Mesendoderm (in vitro differentiated cells): ENCODE data around the gene FBXL20.

Source experiments
- DNase-seq: peaks from one replicate; pipeline ENCODE4 v3.0.0; 2013
- H2AK5ac ChIP-seq: 2 replicates; pipeline ENCODE4 v1.6.1; 2013; ENCODE audit warnings: low read length, inconsistent platforms
- H2BK120ac ChIP-seq: 2 replicates; pipeline ENCODE4 v1.6.1; 2013; ENCODE audit warnings: low read depth, mild to moderate bottlenecking, low read length, moderate library complexity, mixed read lengths
- H2BK15ac ChIP-seq: replicated peaks from 2 replicates; pipeline ENCODE4 v1.6.1; 2013; ENCODE audit warnings: low read depth, mild to moderate bottlenecking, moderate library complexity
- H2BK5ac ChIP-seq: 2 replicates; pipeline ENCODE4 v1.6.1; 2013; ENCODE audit warnings: low read length, inconsistent platforms
- H3K18ac ChIP-seq: 2 replicates; pipeline ENCODE4 v1.6.1; 2013; ENCODE audit warnings: mild to moderate bottlenecking, low read length, mixed read lengths
- H3K23ac ChIP-seq: one replicate; pipeline ENCODE4 v1.6.1; 2013; ENCODE audit warnings: low read length
- H3K27ac ChIP-seq: 2 replicates; pipeline ENCODE4 v1.5.1; 2013; ENCODE audit warnings: low read depth, mild to moderate bottlenecking, inconsistent platforms, low read length, moderate library complexity
- H3K27me3 ChIP-seq: 2 replicates; pipeline ENCODE4 v1.6.1; 2013; ENCODE audit warnings: low read length, control low read depth, mild to moderate bottlenecking, inconsistent platforms; ENCODE audit not compliant: insufficient read depth, poor library complexity
- H3K36me3 ChIP-seq: 2 replicates; pipeline ENCODE4 v1.6.1; 2013; ENCODE audit warnings: low read length, inconsistent platforms; ENCODE audit not compliant: control insufficient read depth, insufficient read depth
- H3K4ac ChIP-seq: one replicate; pipeline ENCODE4 v1.6.1; 2013; ENCODE audit warnings: low read depth, mild to moderate bottlenecking, low read length, moderate library complexity
- H3K4me1 ChIP-seq: 2 replicates; pipeline ENCODE4 v1.6.1; 2013; ENCODE audit warnings: low read depth, low read length, inconsistent platforms; ENCODE audit not compliant: control insufficient read depth
- H3K4me2 ChIP-seq: 2 replicates; pipeline ENCODE4 v1.6.1; 2013; ENCODE audit warnings: low read length
- H3K4me3 ChIP-seq: 2 replicates; pipeline ENCODE4 v1.5.1; 2013; ENCODE audit warnings: mild to moderate bottlenecking, low read length
- H3K56ac ChIP-seq: one replicate; pipeline ENCODE4 v1.6.1; 2013; ENCODE audit warnings: low read length
- H3K79me1 ChIP-seq: 2 replicates; pipeline ENCODE4 v1.6.1; 2013; ENCODE audit warnings: low read length, inconsistent platforms
- H3K79me2 ChIP-seq: 2 replicates; pipeline ENCODE4 v1.6.1; 2013; ENCODE audit warnings: mild to moderate bottlenecking, low read length; ENCODE audit not compliant: control insufficient read depth, insufficient read depth
- H3K9ac ChIP-seq: 2 replicates; pipeline ENCODE4 v1.6.1; 2013; ENCODE audit warnings: low read length, inconsistent platforms
- H4K5ac ChIP-seq: one replicate; pipeline ENCODE4 v1.6.1; 2013; ENCODE audit warnings: low read length
- H4K8ac ChIP-seq: one replicate; pipeline ENCODE4 v1.6.1; 2013; ENCODE audit warnings: low read depth, mild to moderate bottlenecking, control low read depth, low read length, moderate library complexity
- WGBS: extraction: QIAGEN DNeasy Blood & Tissue Kit; methylation state at CpG from one replicate; pipeline ENCODE4 v1.1.7; 2013; ENCODE audit warnings: low lambda C conversion rate, missing lambda C conversion rate; ENCODE audit not compliant: insufficient coverage; ENCODE audit errors: extremely low coverage; 5-methylcytosine and 5-hydroxymethylcytosine counted together

Gene FBXL20

GRCh38 chr17:39359994-39360393 is 41.4 kb downstream of the FBXL20 start:
- no peak overlapping the region for H3K4ac ChIP-seq
- no peaks in the 10 kb centered on the region for H3K79me2 ChIP-seq
- H3K4me2 ChIP-seq, result no peak overlapping the region
- no peak overlapping the region for H2BK5ac ChIP-seq
- H3K4me1 ChIP-seq, result no peaks in the 10 kb centered on the region
- H4K8ac ChIP-seq, result no peak overlapping the region
- H3K27ac ChIP-seq, result no peak overlapping the region
- no peak for DNase-seq
- no peak overlapping the region for H3K56ac ChIP-seq
- H3K79me1 ChIP-seq, result no peaks in the 10 kb centered on the region
- no peak overlapping the region for H3K9ac ChIP-seq
- no peak overlapping the region for H4K5ac ChIP-seq
- H2BK120ac ChIP-seq, result no peak overlapping the region
- H2BK15ac ChIP-seq, result no peak overlapping the region
- no peaks in the 10 kb centered on the region for H3K27me3 ChIP-seq
- no peaks in the 10 kb centered on the region for H3K36me3 ChIP-seq
- no peak overlapping the region for H3K4me3 ChIP-seq
- H3K23ac ChIP-seq, result no peak overlapping the region
- H2AK5ac ChIP-seq, result no peak overlapping the region
- no CpG with 5 or more reads among the region's 1 CpG for WGBS
- H3K18ac ChIP-seq, result no peak overlapping the region

GRCh38 chr17:39357986-39358385 is 43.4 kb downstream of the FBXL20 start:
- Histone ChIP-seq H4K8ac (no peak overlapping the region), H3K4me1 (no peaks in the 10 kb centered on the region), H2BK120ac (no peak overlapping the region), H3K4me2 (no peak overlapping the region), H3K18ac (no peak overlapping the region), H3K23ac (no peak overlapping the region), H3K4me3 (no peak overlapping the region), H3K36me3 (no peaks in the 10 kb centered on the region), H2BK5ac (no peak overlapping the region), H3K27me3 (no peaks in the 10 kb centered on the region), H3K79me1 (no peaks in the 10 kb centered on the region), H2BK15ac (no peak overlapping the region), H3K79me2 (no peaks in the 10 kb centered on the region), H3K56ac (no peak overlapping the region), H4K5ac (no peak overlapping the region), H2AK5ac (no peak overlapping the region), H3K9ac (no peak overlapping the region), H3K4ac (no peak overlapping the region), H3K27ac (no peak overlapping the region)
- no CpG with 5 or more reads among the region's 3 CpGs for WGBS
- DNase-seq, result no peak

GRCh38 chr17:39357488-39357887 is 43.9 kb downstream of the FBXL20 start:
- Histone ChIP-seq H4K8ac (no peak overlapping the region), H3K9ac (no peak overlapping the region), H3K4me1 (no peaks in the 10 kb centered on the region), H3K4me2 (no peak overlapping the region), H2AK5ac (no peak overlapping the region), H2BK5ac (no peak overlapping the region), H3K18ac (no peak overlapping the region), H3K23ac (no peak overlapping the region), H3K79me2 (no peaks in the 10 kb centered on the region), H3K27ac (no peak overlapping the region), H4K5ac (no peak overlapping the region), H3K4ac (no peak overlapping the region), H3K56ac (no peak overlapping the region), H3K79me1 (no peaks in the 10 kb centered on the region), H2BK120ac (no peak overlapping the region), H3K27me3 (no peaks in the 10 kb centered on the region), H3K36me3 (no peaks in the 10 kb centered on the region), H3K4me3 (no peak overlapping the region), H2BK15ac (no peak overlapping the region)
- DNase-seq, result no peak
- WGBS, result no CpG with 5 or more reads among the region's 8 CpGs

GRCh38 chr17:39352986-39353385 is 48.4 kb downstream of the FBXL20 start:
- no peak overlapping the region for H2BK5ac ChIP-seq
- H3K18ac ChIP-seq, result no peak overlapping the region
- H3K9ac ChIP-seq, result no peak overlapping the region
- H3K79me1 ChIP-seq, result no peaks in the 10 kb centered on the region
- H2AK5ac ChIP-seq, result no peak overlapping the region
- H3K79me2 ChIP-seq, result no peaks in the 10 kb centered on the region
- no peak overlapping the region for H3K4ac ChIP-seq
- H3K56ac ChIP-seq, result no peak overlapping the region
- no peaks in the 10 kb centered on the region for H3K36me3 ChIP-seq
- no peak overlapping the region for H3K4me3 ChIP-seq
- DNase-seq, result no peak
- no peak overlapping the region for H2BK15ac ChIP-seq
- no CpG with 5 or more reads among the region's 2 CpGs for WGBS
- no peaks in the 10 kb centered on the region for H3K4me1 ChIP-seq
- H2BK120ac ChIP-seq, result no peak overlapping the region
- no peak overlapping the region for H4K5ac ChIP-seq
- no peak overlapping the region for H3K27ac ChIP-seq
- H3K4me2 ChIP-seq, result no peak overlapping the region
- H4K8ac ChIP-seq, result no peak overlapping the region
- no peak overlapping the region for H3K23ac ChIP-seq
- H3K27me3 ChIP-seq, result no peaks in the 10 kb centered on the region

- Histone ChIP-seq H3K79me1 (no peaks in the 10 kb centered on the region), H3K36me3 (no peaks in the 10 kb centered on the region), H2BK5ac (no peak overlapping the region), H3K4me2 (no peak overlapping the region), H2BK120ac (no peak overlapping the region), H3K4me3 (no peak overlapping the region), H3K4me1 (no peaks in the 10 kb centered on the region), H3K23ac (no peak overlapping the region), H4K5ac (no peak overlapping the region), H3K27me3 (no peaks in the 10 kb centered on the region), H2BK15ac (no peak overlapping the region), H3K27ac (no peak overlapping the region), H2AK5ac (no peak overlapping the region), H3K79me2 (no peaks in the 10 kb centered on the region), H4K8ac (no peak overlapping the region), H3K18ac (no peak overlapping the region), H3K9ac (no peak overlapping the region), H3K4ac (no peak overlapping the region), H3K56ac (no peak overlapping the region)
- DNase-seq, result no peak
- no CpG with 5 or more reads among the region's 4 CpGs for WGBS
Measured at GRCh38 chr17:39352511-39352910, 48.9 kb downstream of the FBXL20 start.

- no peak for DNase-seq
- Histone ChIP-seq H2BK5ac (no peak overlapping the region), H4K8ac (no peak overlapping the region), H3K79me2 (no peaks in the 10 kb centered on the region), H3K4ac (no peak overlapping the region), H3K23ac (no peak overlapping the region), H2BK15ac (no peak overlapping the region), H3K4me1 (no peaks in the 10 kb centered on the region), H3K27me3 (no peaks in the 10 kb centered on the region), H2BK120ac (no peak overlapping the region), H3K18ac (no peak overlapping the region), H3K79me1 (no peaks in the 10 kb centered on the region), H3K9ac (no peak overlapping the region), H2AK5ac (no peak overlapping the region), H3K27ac (no peak overlapping the region), H4K5ac (no peak overlapping the region), H3K56ac (no peak overlapping the region), H3K4me3 (no peak overlapping the region), H3K4me2 (no peak overlapping the region), H3K36me3 (no peaks in the 10 kb centered on the region)
Measured at GRCh38 chr17:39351508-39351907, 49.9 kb downstream of the FBXL20 start.
